ENCODE measurements around the gene TRMT112. TPM values are rescaled to one million over a fixed set of nuclear protein-coding genes. Genes with fewer than 3 reads are reported as not detected.

Gene TRMT112
- total RNA-seq, 3 donors from 2014 or later, result 48.5 to 122 (median 63.5) TPM

GRCh38 chr11:64287676-64288352 is 29.5 kb downstream of the TRMT112 start:
- TF ChIP-seq, protein P1, sequence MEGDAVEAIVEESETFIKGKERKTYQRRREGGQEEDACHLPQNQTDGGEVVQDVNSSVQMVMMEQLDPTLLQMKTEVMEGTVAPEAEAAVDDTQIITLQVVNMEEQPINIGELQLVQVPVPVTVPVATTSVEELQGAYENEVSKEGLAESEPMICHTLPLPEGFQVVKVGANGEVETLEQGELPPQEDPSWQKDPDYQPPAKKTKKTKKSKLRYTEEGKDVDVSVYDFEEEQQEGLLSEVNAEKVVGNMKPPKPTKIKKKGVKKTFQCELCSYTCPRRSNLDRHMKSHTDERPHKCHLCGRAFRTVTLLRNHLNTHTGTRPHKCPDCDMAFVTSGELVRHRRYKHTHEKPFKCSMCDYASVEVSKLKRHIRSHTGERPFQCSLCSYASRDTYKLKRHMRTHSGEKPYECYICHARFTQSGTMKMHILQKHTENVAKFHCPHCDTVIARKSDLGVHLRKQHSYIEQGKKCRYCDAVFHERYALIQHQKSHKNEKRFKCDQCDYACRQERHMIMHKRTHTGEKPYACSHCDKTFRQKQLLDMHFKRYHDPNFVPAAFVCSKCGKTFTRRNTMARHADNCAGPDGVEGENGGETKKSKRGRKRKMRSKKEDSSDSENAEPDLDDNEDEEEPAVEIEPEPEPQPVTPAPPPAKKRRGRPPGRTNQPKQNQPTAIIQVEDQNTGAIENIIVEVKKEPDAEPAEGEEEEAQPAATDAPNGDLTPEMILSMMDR (IDR thresholded peaks at IDR 0.05), result no peak
- Histone ChIP-seq H3K9me3 (no peaks in the 10 kb centered on the region), H3K4me3 (no peak overlapping the region), H3K4me1 (ENCODE audit: low read depth) (peaks cover 35% of the 10 kb centered on the region), H3K36me3 (ENCODE audit: low read depth) (no peaks in the 10 kb centered on the region)
- DNase-seq (no peak), ATAC-seq (no peak)
- intact Hi-C loops (cut with DNase I, micrococcal nuclease), result no loop called here

DNA sequence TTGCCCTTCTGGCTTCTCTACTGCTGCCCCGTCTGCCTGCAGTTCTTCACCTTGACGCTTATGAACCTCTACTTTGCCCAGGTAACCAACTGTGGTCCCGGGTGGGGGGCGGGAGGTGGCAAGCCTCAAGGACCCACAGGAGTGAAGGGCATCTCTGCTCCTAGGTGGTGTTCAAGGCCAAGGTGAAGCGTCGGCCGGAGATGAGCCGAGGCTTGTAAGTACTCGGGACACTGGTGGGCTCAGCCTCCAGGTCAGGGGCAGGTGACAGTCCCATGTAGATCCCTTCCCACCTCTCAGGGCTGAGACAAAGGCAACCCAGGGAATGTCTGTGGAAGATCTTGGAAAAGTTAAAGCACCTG is 30.6 kb downstream of the TRMT112 start:
- Histone ChIP-seq H3K4me3 (no peak overlapping the region), H3K9me3 (no peaks in the 10 kb centered on the region), H3K36me3 (ENCODE audit: low read depth) (no peaks in the 10 kb centered on the region), H3K4me1 (ENCODE audit: low read depth) (peaks cover 33% of the 10 kb centered on the region)
- ATAC-seq (no peak), DNase-seq (no peak)
- intact Hi-C loops (cut with DNase I, micrococcal nuclease), result no loop called here
- TF ChIP-seq, protein P1 (IDR thresholded peaks at IDR 0.05), result no peak

GRCh38 chr11:64285885-64286800 is 31.2 kb downstream of the TRMT112 start:
- no peaks in the 10 kb centered on the region for H3K9me3 ChIP-seq
- H3K4me3 ChIP-seq, result peak overlapping the region; percentile 53
- ATAC-seq, result peak; percentile 24
- peaks cover 28% of the 10 kb centered on the region for H3K4me1 ChIP-seq (ENCODE audit: low read depth)
- intact Hi-C loops (cut with DNase I, micrococcal nuclease), result no loop called here
- TF ChIP-seq, protein P1 (IDR thresholded peaks at IDR 0.05), result no peak
- H3K36me3 ChIP-seq (ENCODE audit: low read depth), result no peaks in the 10 kb centered on the region
- peak in 2 of 3 donors; percentile 55 to 70 for DNase-seq

- Histone ChIP-seq H3K4me3 (peak within 1 kb of the TSS; percentile 53), H3K9me3 (no peaks in the 10 kb centered on the region), H3K36me3 (ENCODE audit: low read depth) (no peaks in the 10 kb centered on the region), H3K4me1 (ENCODE audit: low read depth) (peaks cover 28% of the 10 kb centered on the region)
- TF ChIP-seq, protein P1 (IDR thresholded peaks at IDR 0.05), result no peak
- intact Hi-C loops (cut with DNase I, micrococcal nuclease), result no loop called here
- DNase-seq, result peak; percentile 92 to 95 (median 93)
- ATAC-seq, result peak; percentile 83
These were observed 32.1 kb downstream of the TRMT112 start, which contains the start of gene GPR137 for GRCh38 chr11:64284962-64285884. Gene GPR137 (plus strand): TSS chr11:64285848. CDS start chr11:64286525, 677 bp downstream.

Measured in mucosa of descending colon (tissue), 3 donors.